ENCODE results near the gene MAN1A1.
"Not testable (repeated sequence)": the region's sequence is repeated elsewhere in the genome, so short reads cannot be mapped to it uniquely, and the experiment has no call there.

The MAN1A1 gene

GRCh38 chr6:119349361-119350201 lies at the start of gene MAN1A1:
MAN1A1 (minus strand) TSS chr6:119349761; CDS start chr6:119349065, 696 bp downstream.
- DNase-seq (ENCODE audit: low spot score), result peak; percentile 99

- DNase-seq (ENCODE audit: low spot score), result no peak
Measured at GRCh38 chr6:119395192-119395591, 45.6 kb upstream of the MAN1A1 start.

- DNase-seq (ENCODE audit: low spot score), result peak; percentile 5
Measured at GRCh38 chr6:119390247-119390793, 40.8 kb upstream of the MAN1A1 start.

GRCh38 chr6:119385994-119386393 lies 36.4 kb upstream of the MAN1A1 start:
- no peak for DNase-seq (ENCODE audit: low spot score)

GRCh38 chr6:119384444-119384843 lies 34.9 kb upstream of the MAN1A1 start:
- DNase-seq (ENCODE audit: low spot score), result no peak

GRCh38 chr6:119379809-119380208 lies 30.2 kb upstream of the MAN1A1 start:
- no peak for DNase-seq (ENCODE audit: low spot score)

- not testable (repeated sequence) for DNase-seq (ENCODE audit: low spot score)
Measured at GRCh38 chr6:119377043-119377442, 27.5 kb upstream of the MAN1A1 start.

GRCh38 chr6:119370080-119370479 lies 20.5 kb upstream of the MAN1A1 start:
- DNase-seq (ENCODE audit: low spot score), result no peak

- DNase-seq (ENCODE audit: low spot score), result no peak
Measured at GRCh38 chr6:119368921-119369320, 19.4 kb upstream of the MAN1A1 start.

- no peak for DNase-seq (ENCODE audit: low spot score)
Measured at GRCh38 chr6:119361209-119361608, 11.6 kb upstream of the MAN1A1 start.

- no peak for DNase-seq (ENCODE audit: low spot score)
Measured at GRCh38 chr6:119360262-119360915, 10.8 kb upstream of the MAN1A1 start.

- DNase-seq (ENCODE audit: low spot score), result no peak
Measured at GRCh38 chr6:119355890-119356289, 6.3 kb upstream of the MAN1A1 start.

- peak; percentile 11 for DNase-seq (ENCODE audit: low spot score)
Measured at GRCh38 chr6:119355157-119355556, 5.6 kb upstream of the MAN1A1 start.

- DNase-seq (ENCODE audit: low spot score), result no peak
Measured at GRCh38 chr6:119353696-119354095, 4.1 kb upstream of the MAN1A1 start.

GRCh38 chr6:119352001-119352400 lies 2.4 kb upstream of the MAN1A1 start:
- no peak for DNase-seq (ENCODE audit: low spot score)

- peak; percentile 50 for DNase-seq (ENCODE audit: low spot score)
Measured at GRCh38 chr6:119350952-119351372, 1.4 kb upstream of the MAN1A1 start.

- peak; percentile 47 for DNase-seq (ENCODE audit: low spot score)
Measured at GRCh38 chr6:119350202-119350951, 816 bp upstream of the MAN1A1 start.

- DNase-seq (ENCODE audit: low spot score), result peak; percentile 63
Measured at GRCh38 chr6:119348748-119349360, 707 bp downstream of the MAN1A1 start.

- DNase-seq (ENCODE audit: low spot score), result peak; percentile 44
Measured at GRCh38 chr6:119348096-119348747, 1.3 kb downstream of the MAN1A1 start.

GRCh38 chr6:119347466-119348095 lies 2.0 kb downstream of the MAN1A1 start:
- peak; percentile 28 for DNase-seq (ENCODE audit: low spot score)

- DNase-seq (ENCODE audit: low spot score), result peak; percentile 5
Measured at GRCh38 chr6:119346936-119347335, 2.6 kb downstream of the MAN1A1 start.
